Ishikawa (cell line): ENCODE measurements around the gene NCK2.

Source experiments
- TAF1 ChIP-seq: IDR thresholded peaks from 2 replicates; pipeline ENCODE4 v1.6.1; 2012; ENCODE audit warnings: low read depth, mild to moderate bottlenecking
- TF ChIP-seq, protein P1 (sequence below): IDR thresholded peaks from 2 replicates; pipeline ENCODE4 v1.6.1; 2012

GRCh38 chr2:105771836-105772235, 27.1 kb downstream of the NCK2 start:
- TF ChIP-seq TAF1: no peak
- TF ChIP-seq, protein P1, sequence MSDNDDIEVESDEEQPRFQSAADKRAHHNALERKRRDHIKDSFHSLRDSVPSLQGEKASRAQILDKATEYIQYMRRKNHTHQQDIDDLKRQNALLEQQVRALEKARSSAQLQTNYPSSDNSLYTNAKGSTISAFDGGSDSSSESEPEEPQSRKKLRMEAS: no peak
